HG02571 (cell line): ENCODE measurements around the gene PAN3.

Experiments
- ATAC-seq: cut with Tn5 transposase; IDR thresholded peaks from one replicate; pipeline ENCODE4 v1.9.1; 2021; ENCODE audit warnings: mild to moderate bottlenecking, moderate library complexity; ENCODE audit not compliant: unreplicated experiment

The PAN3 gene

GRCh38 chr13:28336193-28336657 is 197.9 kb downstream of the PAN3 start:
- ATAC-seq, result no peak

GRCh38 chr13:28337166-28338005 is 199.0 kb downstream of the PAN3 start:
- no peak for ATAC-seq

GRCh38 chr13:28338006-28338574 is 199.7 kb downstream of the PAN3 start:
- no peak for ATAC-seq

GRCh38 chr13:28338742-28339141 is 200.4 kb downstream of the PAN3 start:
- ATAC-seq, result no peak

- ATAC-seq, result no peak
These were observed 201.1 kb downstream of the PAN3 start for GRCh38 chr13:28339419-28339818.

GRCh38 chr13:28340272-28340793 is 202.0 kb downstream of the PAN3 start:
- no peak for ATAC-seq

- ATAC-seq, result no peak
These were observed 203.9 kb downstream of the PAN3 start for GRCh38 chr13:28342251-28342650.

- ATAC-seq, result no peak
These were observed 205.8 kb downstream of the PAN3 start for GRCh38 chr13:28344163-28344562.
